H1 (cell line): ENCODE results near the gene CDKN3. TPM values are rescaled to one million over a fixed set of nuclear protein-coding genes. Genes with fewer than 3 reads are reported as not detected.

Source experiments
- CEBPB ChIP-seq: IDR thresholded peaks from 2 replicates; pipeline ENCODE4 v1.6.1; 2012; ENCODE audit warnings: low read depth, low read length
- KDM4A ChIP-seq: IDR thresholded peaks from one replicate; pipeline ENCODE4 v1.7.1; 2012; ENCODE audit warnings: low read depth, mild to moderate bottlenecking, moderate library complexity, low read length, inconsistent platforms; ENCODE audit not compliant: severe bottlenecking
- TCF12 ChIP-seq: IDR thresholded peaks from 2 replicates; pipeline ENCODE4 v1.6.1; 2011; ENCODE audit warnings: low read depth, mild to moderate bottlenecking, low read length
- polyA plus RNA-seq, 7 experiments: library from polyadenylated mRNA; depleted of rRNA in 3 of 7; stranded (reverse) in 5 of 7; unstranded in 2 of 7; fragments of >200 nt in 5 of 7; fragments of 200-250 nt in 2 of 7; gene quantifications; 1 replicate in 5 of 7; 2 replicates in 1 of 7; 4 replicates in 1 of 7; pipeline versions ENCODE4 v1.2.1 to v1.2.3, GENCODE V29; 2011 to 2013; ENCODE audit warnings: missing spikeins in 2 of 7, mixed read lengths in 2 of 7
- total RNA-seq: library from RNA; stranded (reverse); fragmentation: NEBNext Ultra II Directional; extraction: Animal tissue kit (Norgen Biotek cat#: 25700); gene quantifications from 2 replicates; pipeline ENCODE4 v1.2.1, GENCODE V29; 2021
- TF ChIP-seq, protein P1 (sequence below): IDR thresholded peaks from 2 replicates; pipeline ENCODE4 v1.6.1; 2011; ENCODE audit warnings: low read length, improper control_type of control experiment

CDKN3 gene
- total and polyA plus RNA-seq, 2 of the 8 experiments (the other 6 are each of a cell fraction or from before 2014, with no cell fraction given) = 43.5 to 48.3 TPM

DNA sequence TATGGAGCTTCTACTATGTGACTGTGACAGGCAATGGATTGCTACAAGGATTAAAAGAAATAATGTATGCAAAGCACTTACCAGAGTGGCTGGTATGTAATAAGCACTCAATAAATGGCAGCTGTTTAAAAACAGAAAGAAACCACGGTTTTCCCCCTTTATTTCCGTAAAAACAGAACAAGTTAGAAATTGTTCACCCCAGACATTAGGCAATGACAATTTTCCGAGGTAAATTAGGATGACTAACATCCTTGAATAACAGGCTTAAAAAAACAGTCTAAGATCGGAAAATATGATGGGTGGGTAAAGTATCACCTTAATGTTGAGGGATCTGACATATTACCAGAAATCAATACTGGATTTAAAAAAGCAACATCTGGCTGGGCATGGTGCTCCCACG lies 65.2 kb downstream of the CDKN3 start (continued):
- TF ChIP-seq KDM4A (no peak), TCF12 (no peak), CEBPB (no peak)
- TF ChIP-seq, protein P1, sequence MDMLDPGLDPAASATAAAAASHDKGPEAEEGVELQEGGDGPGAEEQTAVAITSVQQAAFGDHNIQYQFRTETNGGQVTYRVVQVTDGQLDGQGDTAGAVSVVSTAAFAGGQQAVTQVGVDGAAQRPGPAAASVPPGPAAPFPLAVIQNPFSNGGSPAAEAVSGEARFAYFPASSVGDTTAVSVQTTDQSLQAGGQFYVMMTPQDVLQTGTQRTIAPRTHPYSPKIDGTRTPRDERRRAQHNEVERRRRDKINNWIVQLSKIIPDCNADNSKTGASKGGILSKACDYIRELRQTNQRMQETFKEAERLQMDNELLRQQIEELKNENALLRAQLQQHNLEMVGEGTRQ = no peak
- TF ChIP-seq, all 59 proteins: peak for 0
